WTC11 (cell line): ENCODE results near the gene CCDC183. TPM values are rescaled to one million over a fixed set of nuclear protein-coding genes. Genes with fewer than 3 reads are reported as not detected.

Experiments used
- ARID4B ChIP-seq: sonication (generic); formaldehyde crosslinking; IDR thresholded peaks from 2 replicates; pipeline ENCODE4 v1.8.0; 2023; ENCODE audit warnings: missing genetic modification reagents, mild to moderate bottlenecking, borderline replicate concordance
- CREM ChIP-seq: sonication (generic); formaldehyde crosslinking; IDR thresholded peaks from 2 replicates; pipeline ENCODE4 v1.8.1; 2022; ENCODE audit warnings: mild to moderate bottlenecking, missing genetic modification reagents, moderate library complexity
- FOXJ3 ChIP-seq: sonication (generic); formaldehyde crosslinking; IDR thresholded peaks from 2 replicates; pipeline ENCODE4 v1.9.0; 2021; ENCODE audit warnings: missing genetic modification reagents, mild to moderate bottlenecking, borderline replicate concordance
- GABPB1 ChIP-seq: sonication (generic); formaldehyde crosslinking; IDR thresholded peaks from 2 replicates; pipeline ENCODE4 v1.8.1; 2023; ENCODE audit warnings: mild to moderate bottlenecking, missing genetic modification reagents
- IRF1 ChIP-seq: sonication (generic); formaldehyde crosslinking; IDR thresholded peaks from 2 replicates; pipeline ENCODE4 v1.8.0; 2023; ENCODE audit warnings: missing genetic modification reagents
- NR1H2 ChIP-seq: sonication (generic); formaldehyde crosslinking; IDR thresholded peaks from 2 replicates; pipeline ENCODE4 v1.9.0; 2021; ENCODE audit warnings: mild to moderate bottlenecking, moderate library complexity, missing genetic modification reagents
- PREB ChIP-seq: sonication (generic); formaldehyde crosslinking; IDR thresholded peaks from 2 replicates; pipeline ENCODE4 v1.8.1; 2022; ENCODE audit warnings: mild to moderate bottlenecking, missing genetic modification reagents, moderate library complexity, borderline replicate concordance
- RELA ChIP-seq: sonication (generic); formaldehyde crosslinking; IDR thresholded peaks from 2 replicates; pipeline ENCODE4 v1.8.1; 2022; ENCODE audit warnings: missing genetic modification reagents, mild to moderate bottlenecking, borderline replicate concordance
- SP1 ChIP-seq: sonication (generic); formaldehyde crosslinking; conservative IDR thresholded peaks from 2 replicates; pipeline ENCODE4 v1.8.1; 2022; ENCODE audit warnings: missing genetic modification reagents
- USF1 ChIP-seq: sonication (generic); formaldehyde crosslinking; IDR thresholded peaks from 2 replicates; pipeline ENCODE4 v1.8.0; 2022; ENCODE audit warnings: mild to moderate bottlenecking, missing genetic modification reagents
- USF2 ChIP-seq: sonication (generic); formaldehyde crosslinking; IDR thresholded peaks from 2 replicates; pipeline ENCODE4 v1.8.1; 2023; ENCODE audit warnings: mild to moderate bottlenecking, missing genetic modification reagents, moderate library complexity
- ZNF121 ChIP-seq: sonication (generic); formaldehyde crosslinking; IDR thresholded peaks from 2 replicates; pipeline ENCODE4 v1.8.0; 2023; ENCODE audit warnings: missing genetic modification reagents
- ZNF416 ChIP-seq: fragments of 250-450 bp; sonication (Bioruptor Pico); IDR thresholded peaks from 2 replicates; pipeline ENCODE4 v1.9.0; 2021; ENCODE audit warnings: mild to moderate bottlenecking, inconsistent platforms
- total RNA-seq: library from RNA; stranded (reverse); gene quantifications from 3 replicates; pipeline ENCODE4 v1.2.3, GENCODE V29; 2021
- TF ChIP-seq, protein P1 (sequence below): sonication (generic); formaldehyde crosslinking; IDR thresholded peaks from 2 replicates; pipeline ENCODE4 v1.8.1; 2022; ENCODE audit warnings: low read depth, mild to moderate bottlenecking, moderate library complexity, missing genetic modification reagents, borderline replicate concordance
- TF ChIP-seq, protein P2 (sequence below): sonication (generic); formaldehyde crosslinking; IDR thresholded peaks from 2 replicates; pipeline ENCODE4 v1.8.1; 2022; ENCODE audit warnings: mild to moderate bottlenecking, moderate library complexity, missing genetic modification reagents

Gene CCDC183
- total RNA-seq, 1 experiment from 2014 or later: 2.1 TPM

DNA sequence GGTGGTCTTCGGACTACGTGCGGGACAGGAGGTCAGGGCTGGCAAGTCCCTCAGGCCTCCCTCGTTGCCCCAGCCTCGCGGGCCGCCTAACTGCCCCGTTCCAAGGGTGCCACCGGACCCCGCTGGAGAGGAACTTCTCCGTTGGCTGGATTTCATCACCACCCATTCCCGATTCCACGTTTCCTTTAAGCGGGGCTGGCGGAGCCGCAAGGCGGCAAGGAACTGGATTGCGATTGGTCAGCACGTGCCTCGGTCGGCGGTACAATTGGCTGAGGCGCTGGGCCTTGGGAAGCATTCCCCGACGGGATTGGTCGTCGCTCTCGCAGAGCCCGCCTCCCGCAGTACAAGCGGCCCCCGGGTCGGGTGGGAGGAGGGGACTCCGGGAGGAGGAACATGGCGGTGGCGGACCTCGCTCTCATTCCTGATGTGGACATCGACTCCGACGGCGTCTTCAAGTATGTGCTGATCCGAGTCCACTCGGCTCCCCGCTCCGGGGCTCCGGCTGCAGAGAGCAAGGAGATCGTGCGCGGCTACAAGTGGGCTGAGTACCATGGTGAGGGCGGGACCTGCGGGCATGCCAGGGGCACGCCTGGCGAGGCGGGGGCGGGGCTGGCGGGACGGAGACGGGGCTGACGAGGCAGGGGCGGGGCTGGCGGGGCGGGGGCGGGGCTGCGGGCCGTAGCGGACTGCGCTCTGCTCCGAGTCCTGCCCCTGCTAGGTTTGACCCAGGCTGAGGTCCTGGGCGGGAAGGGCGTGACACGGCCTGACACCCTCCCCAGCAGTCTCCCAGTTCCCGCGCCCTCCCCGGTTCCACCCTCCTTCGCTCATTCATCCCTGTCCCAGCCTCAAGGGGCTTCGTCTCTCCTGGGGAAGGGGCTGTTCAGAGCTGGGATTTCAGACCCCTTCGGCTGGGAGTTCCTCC is 53.2 kb downstream of the CCDC183 start, which contains the start of gene PHPT1 (continued):
- TF ChIP-seq USF2 (CRISPR knock-in tag) (peak; percentile 86), NR1H2 (CRISPR knock-in tag) (no peak), GABPB1 (peak; percentile 97), SP1 (peak; percentile 78), FOXJ3 (no peak), ZNF416 (CRISPR knock-in tag) (0 out of 2 replicates have a peak, but pooled peaks have one; percentile 81), CREM (peak; percentile 68; the same call in 1 of the 2 replicates), ARID4B (CRISPR knock-in tag) (peak; percentile 82; the same call in 1 of the 2 replicates), RELA (CRISPR knock-in tag) (no peak), PREB (CRISPR knock-in tag) (no peak), ZNF121 (CRISPR knock-in tag) (0 out of 2 replicates have a peak, but pooled peaks have one; percentile 5), IRF1 (CRISPR knock-in tag) (no peak), USF1 (CRISPR knock-in tag) (peak; percentile 76; the same call in 1 of the 2 replicates)
- TF ChIP-seq, protein P1, sequence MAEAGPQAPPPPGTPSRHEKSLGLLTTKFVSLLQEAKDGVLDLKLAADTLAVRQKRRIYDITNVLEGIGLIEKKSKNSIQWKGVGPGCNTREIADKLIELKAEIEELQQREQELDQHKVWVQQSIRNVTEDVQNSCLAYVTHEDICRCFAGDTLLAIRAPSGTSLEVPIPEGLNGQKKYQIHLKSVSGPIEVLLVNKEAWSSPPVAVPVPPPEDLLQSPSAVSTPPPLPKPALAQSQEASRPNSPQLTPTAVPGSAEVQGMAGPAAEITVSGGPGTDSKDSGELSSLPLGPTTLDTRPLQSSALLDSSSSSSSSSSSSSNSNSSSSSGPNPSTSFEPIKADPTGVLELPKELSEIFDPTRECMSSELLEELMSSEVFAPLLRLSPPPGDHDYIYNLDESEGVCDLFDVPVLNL (CRISPR knock-in tag): no peak
- TF ChIP-seq, protein P2, sequence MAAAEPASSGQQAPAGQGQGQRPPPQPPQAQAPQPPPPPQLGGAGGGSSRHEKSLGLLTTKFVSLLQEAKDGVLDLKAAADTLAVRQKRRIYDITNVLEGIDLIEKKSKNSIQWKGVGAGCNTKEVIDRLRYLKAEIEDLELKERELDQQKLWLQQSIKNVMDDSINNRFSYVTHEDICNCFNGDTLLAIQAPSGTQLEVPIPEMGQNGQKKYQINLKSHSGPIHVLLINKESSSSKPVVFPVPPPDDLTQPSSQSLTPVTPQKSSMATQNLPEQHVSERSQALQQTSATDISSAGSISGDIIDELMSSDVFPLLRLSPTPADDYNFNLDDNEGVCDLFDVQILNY (CRISPR knock-in tag): peak; percentile 85; the same call in 1 of the 2 replicates
